A549 treated with ZK216348 at 1 μM for 4 hours (cell line): ENCODE measurements around the gene DOCK9. TPM values are rescaled to one million over a fixed set of nuclear protein-coding genes. Genes with fewer than 3 reads are reported as not detected.

Experiments used
- total RNA-seq: library from RNA; stranded (reverse); fragments of 200-300 nt; extraction: Qiagen RNA extraction; gene quantifications from 5 replicates; pipeline ENCODE4 v1.2.3, GENCODE V29; 2022; ENCODE audit warnings: low read depth

The DOCK9 gene
- 19.1 to 32.1 TPM (median 29.6 TPM) in 5 replicates for total RNA-seq

GRCh38 chr13:98977568-98978265 lies at the start of gene DOCK9:
TSS of gene DOCK9 (minus strand) at chr13:98978064. CDS start at chr13:98977909, 155 bp downstream.

DNA sequence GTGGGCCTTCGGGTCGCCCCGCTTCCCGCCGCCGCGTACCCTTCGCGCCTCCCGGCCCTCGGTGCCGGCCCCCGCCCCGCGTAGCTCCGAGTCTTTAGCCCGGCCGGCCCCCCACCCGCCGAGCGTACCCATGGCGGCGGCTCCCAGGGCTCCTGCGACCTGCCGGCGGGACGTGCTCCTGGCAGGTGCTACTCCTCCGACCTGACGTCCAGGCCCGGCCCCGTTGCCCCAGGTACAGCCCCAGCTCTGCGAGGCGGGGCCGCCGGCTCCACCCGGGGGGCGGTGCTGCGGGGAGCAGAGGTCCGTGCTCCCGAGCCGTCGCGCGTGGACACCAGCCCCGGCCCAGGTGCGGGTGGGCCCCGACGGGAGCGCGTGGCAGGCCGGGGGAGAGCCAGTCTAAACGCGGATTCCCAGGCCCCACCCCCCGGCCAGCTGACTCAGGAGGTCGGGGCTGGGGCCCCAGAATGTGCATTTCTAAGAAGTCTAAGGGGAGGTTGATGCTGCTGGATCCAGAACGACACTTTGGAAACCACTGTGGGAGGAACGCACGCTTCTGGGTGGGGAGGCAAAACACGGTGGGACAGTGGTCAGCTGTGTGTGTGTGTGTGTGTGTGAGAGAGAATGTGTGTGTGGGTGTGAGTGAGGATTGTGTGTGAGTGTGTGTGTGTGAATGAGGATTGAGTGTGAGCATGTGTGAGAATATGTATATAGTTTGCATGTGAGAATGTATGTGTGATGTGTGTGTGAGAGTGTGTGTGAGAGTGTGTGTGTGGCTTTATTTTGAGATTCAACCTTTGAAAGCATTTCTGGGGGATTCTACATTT lies 225.2 kb downstream of the DOCK9 start, which contains the start of gene SLC15A1:
Gene SLC15A1 (minus strand): TSS at position 206 of the 824 bp plus-strand sequence. CDS start 74 bp downstream, at position 132.

Other genes with a start within 250 kb of the DOCK9 start
- gene SLC15A1, start 225.4 kb downstream of the DOCK9 start, total RNA-seq = 0.05 TPM in 1 of 5 replicates, not detected in the others
- 52.9 to 66.1 TPM (median 63.5 TPM) in 5 replicates for gene UBAC2, start 222.8 kb upstream of the DOCK9 start, total RNA-seq